SK-N-SH (cell line): ENCODE measurements around the gene TMA7.

Experiments used
- CHD2 ChIP-seq: fragments of 150-350 bp; IDR thresholded peaks from 2 replicates; pipeline ENCODE4 v1.6.1; 2018; ENCODE audit warnings: low read length; ENCODE audit not compliant: partially characterized antibody
- CTCF ChIP-seq: fragments of 200-600 bp; sonication (generic); IDR thresholded peaks from 2 replicates; pipeline ENCODE4 v1.6.1; 2017; ENCODE audit warnings: antibody characterized with exemption, mild to moderate bottlenecking, moderate library complexity
- EP300 ChIP-seq, 2 experiments: IDR thresholded peaks; 2 replicates each; pipeline versions ENCODE4 v1.4.0 to v1.6.1; 2012; ENCODE audit warnings: borderline replicate concordance in 1 of 2, low read depth in 1 of 2, low read length in 1 of 2
- EZH2phosphoT487 ChIP-seq: fragments of 200-600 bp; sonication (generic); IDR thresholded peaks from 2 replicates; pipeline ENCODE4 v1.6.1; 2017; ENCODE audit warnings: low read depth, mixed run types, mild to moderate bottlenecking, antibody characterized with exemption, moderate library complexity, borderline replicate concordance
- FOXM1 ChIP-seq: IDR thresholded peaks from 2 replicates; pipeline ENCODE4 v1.4.0; 2012; ENCODE audit warnings: low read depth, mild to moderate bottlenecking
- MAX ChIP-seq: IDR thresholded peaks from 2 replicates; pipeline ENCODE4 v1.4.0; 2012; ENCODE audit warnings: low read depth
- NFIC ChIP-seq: IDR thresholded peaks from 2 replicates; pipeline ENCODE4 v1.4.0; 2012; ENCODE audit warnings: borderline replicate concordance
- RAD21 ChIP-seq: IDR thresholded peaks from 2 replicates; pipeline ENCODE4 v1.6.1; 2012; ENCODE audit warnings: mild to moderate bottlenecking, low read length
- REST ChIP-seq: IDR thresholded peaks from 2 replicates; pipeline ENCODE4 v1.6.1; 2012; ENCODE audit warnings: mild to moderate bottlenecking, low read depth, low read length, moderate library complexity
- SIN3A ChIP-seq: IDR thresholded peaks from 2 replicates; pipeline ENCODE4 v1.6.1; 2012; ENCODE audit warnings: low read depth, mild to moderate bottlenecking, low read length, moderate library complexity, borderline replicate concordance
- SMC3 ChIP-seq: IDR thresholded peaks from 2 replicates; pipeline ENCODE4 v1.6.1; 2012; ENCODE audit warnings: low read depth, low read length, improper control_type of control experiment
- USF2 ChIP-seq: fragments of 150-350 bp; IDR thresholded peaks from 2 replicates; pipeline ENCODE4 v1.6.1; 2017; ENCODE audit warnings: antibody characterized with exemption, low read length, low read depth, borderline replicate concordance

- TF ChIP-seq FOXM1, result no peak
- no peak for TF ChIP-seq MAX
- no peak for TF ChIP-seq CTCF
- no peak for TF ChIP-seq SMC3
- TF ChIP-seq RAD21, result no peak
- no peak for TF ChIP-seq CHD2
- TF ChIP-seq SIN3A, result no peak
- TF ChIP-seq EZH2phosphoT487, result no peak
- TF ChIP-seq NFIC, result no peak
- TF ChIP-seq EP300 (IDR thresholded peaks at IDR 0.05; ENCODE audit: borderline replicate concordance in 1 of 2, low read depth in 1 of 2, low read length in 1 of 2), result no peak
- TF ChIP-seq USF2, result no peak
- no peak for TF ChIP-seq REST
Measured at GRCh38 chr3:48467110-48467454, 27.0 kb downstream of the TMA7 start.
